Renal pelvis (tissue), 4 donors: ENCODE measurements around the gene COL18A1. TPM values are rescaled to one million over a fixed set of nuclear protein-coding genes. Genes with fewer than 3 reads are reported as not detected.

Source experiments
- DNase-seq: peaks from one replicate; pipeline ENCODE4 v3.0.0-alpha.2; 2013
- polyA plus RNA-seq, 3 donors: library from polyadenylated mRNA; unstranded; fragments of 120-200 nt; gene quantifications; one replicate each; pipeline ENCODE4 v1.2.1, GENCODE V29; 2013; ENCODE audit not compliant: insufficient read length in 3 of 3

The COL18A1 gene
- polyA plus RNA-seq, 3 donors: 174 to 228 (median 196) TPM

- DNase-seq: no peak
These were observed 47.8 kb downstream of the COL18A1 start for GRCh38 chr21:45452696-45453307.

GRCh38 chr21:45453308-45453950 is 48.5 kb downstream of the COL18A1 start:
- no peak for DNase-seq

- no peak for DNase-seq
These were observed 49.3 kb downstream of the COL18A1 start for GRCh38 chr21:45454060-45454925.

GRCh38 chr21:45454926-45455673 is 50.1 kb downstream of the COL18A1 start:
- no peak for DNase-seq

GRCh38 chr21:45455674-45456583 is 51.0 kb downstream of the COL18A1 start:
- no peak for DNase-seq

- DNase-seq: no peak
These were observed 51.7 kb downstream of the COL18A1 start for GRCh38 chr21:45456584-45457160.

- no peak for DNase-seq
These were observed 52.3 kb downstream of the COL18A1 start for GRCh38 chr21:45457161-45457831.

GRCh38 chr21:45457832-45458172 is 52.8 kb downstream of the COL18A1 start:
- no peak for DNase-seq

GRCh38 chr21:45458281-45459170 is 53.6 kb downstream of the COL18A1 start:
- DNase-seq: no peak

GRCh38 chr21:45459171-45460010 is 54.4 kb downstream of the COL18A1 start:
- no peak for DNase-seq

GRCh38 chr21:45460011-45460565 is 55.1 kb downstream of the COL18A1 start:
- DNase-seq: no peak

GRCh38 chr21:45460611-45461368 is 55.8 kb downstream of the COL18A1 start:
- no peak for DNase-seq

GRCh38 chr21:45461369-45461750 is 56.4 kb downstream of the COL18A1 start:
- DNase-seq: no peak

- DNase-seq: no peak
These were observed 56.9 kb downstream of the COL18A1 start for GRCh38 chr21:45461806-45462341.

GRCh38 chr21:45463871-45464270 is 58.9 kb downstream of the COL18A1 start:
- DNase-seq: no peak

- no peak for DNase-seq
These were observed 59.3 kb downstream of the COL18A1 start for GRCh38 chr21:45464309-45464708.

GRCh38 chr21:45465105-45465504 is 60.1 kb downstream of the COL18A1 start:
- no peak for DNase-seq
